Measurements from ENCODE around the gene LYPLA2.

DNA sequence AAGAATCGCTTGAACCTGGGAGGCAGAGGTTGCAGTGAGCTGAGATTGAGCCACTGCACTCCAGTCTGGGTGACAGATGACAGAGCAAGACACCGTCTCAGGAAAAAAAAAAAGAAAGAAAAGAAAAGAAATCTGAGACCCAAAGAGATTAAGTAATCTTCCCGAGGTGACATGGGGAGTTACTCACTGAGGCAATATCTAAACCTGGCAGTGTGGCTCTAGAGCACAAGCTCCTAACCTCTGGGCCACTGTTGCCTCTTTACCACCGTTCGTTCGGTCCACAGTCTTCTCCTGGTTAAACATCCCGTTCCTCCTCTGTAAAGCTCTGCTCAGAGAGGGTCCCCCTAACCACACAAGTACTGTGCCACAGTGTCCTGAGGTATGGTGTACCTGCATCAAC, 32.8 kb downstream of the LYPLA2 start:
- no peak for TF ChIP-seq POLR2A (IDR thresholded peaks at IDR 0.05)
- TF ChIP-seq, protein P1, sequence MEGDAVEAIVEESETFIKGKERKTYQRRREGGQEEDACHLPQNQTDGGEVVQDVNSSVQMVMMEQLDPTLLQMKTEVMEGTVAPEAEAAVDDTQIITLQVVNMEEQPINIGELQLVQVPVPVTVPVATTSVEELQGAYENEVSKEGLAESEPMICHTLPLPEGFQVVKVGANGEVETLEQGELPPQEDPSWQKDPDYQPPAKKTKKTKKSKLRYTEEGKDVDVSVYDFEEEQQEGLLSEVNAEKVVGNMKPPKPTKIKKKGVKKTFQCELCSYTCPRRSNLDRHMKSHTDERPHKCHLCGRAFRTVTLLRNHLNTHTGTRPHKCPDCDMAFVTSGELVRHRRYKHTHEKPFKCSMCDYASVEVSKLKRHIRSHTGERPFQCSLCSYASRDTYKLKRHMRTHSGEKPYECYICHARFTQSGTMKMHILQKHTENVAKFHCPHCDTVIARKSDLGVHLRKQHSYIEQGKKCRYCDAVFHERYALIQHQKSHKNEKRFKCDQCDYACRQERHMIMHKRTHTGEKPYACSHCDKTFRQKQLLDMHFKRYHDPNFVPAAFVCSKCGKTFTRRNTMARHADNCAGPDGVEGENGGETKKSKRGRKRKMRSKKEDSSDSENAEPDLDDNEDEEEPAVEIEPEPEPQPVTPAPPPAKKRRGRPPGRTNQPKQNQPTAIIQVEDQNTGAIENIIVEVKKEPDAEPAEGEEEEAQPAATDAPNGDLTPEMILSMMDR (IDR thresholded peaks at IDR 0.05) = no peak
- no peak for TF ChIP-seq POLR2AphosphoS5 (IDR thresholded peaks at IDR 0.05)
